Measurements from ENCODE around the gene MYO18A. TPM values are rescaled to one million over a fixed set of nuclear protein-coding genes. Genes with fewer than 3 reads are reported as not detected.

Gene MYO18A
- total RNA-seq, 1 experiment from 2014 or later = 63.3 TPM

- no peak for DNase-seq (ENCODE audit: low read depth)
Observed at GRCh38 chr17:29050176-29050575, 130.0 kb downstream of the MYO18A start.

- DNase-seq (ENCODE audit: low read depth) = no peak
Observed at GRCh38 chr17:29049541-29050145, 130.6 kb downstream of the MYO18A start.

GRCh38 chr17:29048440-29049368 lies 131.5 kb downstream of the MYO18A start:
- DNase-seq (ENCODE audit: low read depth) = peak; percentile 65

- no peak for DNase-seq (ENCODE audit: low read depth)
Observed at GRCh38 chr17:29046473-29046839, 133.7 kb downstream of the MYO18A start.

GRCh38 chr17:29045734-29046472 lies 134.3 kb downstream of the MYO18A start:
- no peak for DNase-seq (ENCODE audit: low read depth)

GRCh38 chr17:29045026-29045425 lies 135.2 kb downstream of the MYO18A start:
- DNase-seq (ENCODE audit: low read depth) = no peak

GRCh38 chr17:29043539-29044145 lies 136.6 kb downstream of the MYO18A start:
- no peak for DNase-seq (ENCODE audit: low read depth)

GRCh38 chr17:29042679-29043538 lies 137.3 kb downstream of the MYO18A start, which contains the start of gene PIPOX:
Gene PIPOX (plus strand): TSS chr17:29043141. CDS start chr17:29043226, 85 bp downstream.
- peak; percentile 64 for DNase-seq (ENCODE audit: low read depth)

GRCh38 chr17:29042026-29042678 lies 138.0 kb downstream of the MYO18A start:
- no peak for DNase-seq (ENCODE audit: low read depth)

- DNase-seq (ENCODE audit: low read depth) = no peak
Observed at GRCh38 chr17:29041571-29041970, 138.6 kb downstream of the MYO18A start.

GRCh38 chr17:29041091-29041490 lies 139.1 kb downstream of the MYO18A start:
- no peak for DNase-seq (ENCODE audit: low read depth)

GRCh38 chr17:29039764-29040598 lies 140.2 kb downstream of the MYO18A start:
- peak; percentile 79 for DNase-seq (ENCODE audit: low read depth)

- DNase-seq (ENCODE audit: low read depth) = no peak
Observed at GRCh38 chr17:29038085-29038795, 142.0 kb downstream of the MYO18A start.

- no peak for DNase-seq (ENCODE audit: low read depth)
Observed at GRCh38 chr17:29037739-29038084, 142.5 kb downstream of the MYO18A start.

GRCh38 chr17:29036584-29036983 lies 143.6 kb downstream of the MYO18A start:
- DNase-seq (ENCODE audit: low read depth) = no peak

- no peak for DNase-seq (ENCODE audit: low read depth)
Observed at GRCh38 chr17:29034510-29034909, 145.7 kb downstream of the MYO18A start.

GRCh38 chr17:29032857-29033197 lies 147.4 kb downstream of the MYO18A start:
- DNase-seq (ENCODE audit: low read depth) = no peak

GRCh38 chr17:29032013-29032856 lies 148.0 kb downstream of the MYO18A start:
- no peak for DNase-seq (ENCODE audit: low read depth)

All from M059J (cell line).